ENCODE measurements around the gene CEP112.
"Not testable (repeated sequence)": the region's sequence is repeated elsewhere in the genome, so short reads cannot be mapped to it uniquely, and the experiment has no call there.

The CEP112 gene

GRCh38 chr17:66149562-66149961, 42.4 kb downstream of the CEP112 start:
- no peak for DNase-seq

GRCh38 chr17:66146394-66146793, 45.5 kb downstream of the CEP112 start:
- no peak for DNase-seq

GRCh38 chr17:66143657-66144282, 48.2 kb downstream of the CEP112 start:
- no peak for DNase-seq

- DNase-seq = no peak
Measured at GRCh38 chr17:66142428-66142827, 49.5 kb downstream of the CEP112 start.

GRCh38 chr17:66138120-66138519, 53.8 kb downstream of the CEP112 start:
- DNase-seq = no peak

GRCh38 chr17:66135896-66136295, 56.0 kb downstream of the CEP112 start:
- DNase-seq = no peak

GRCh38 chr17:66135219-66135618, 56.7 kb downstream of the CEP112 start:
- DNase-seq = no peak

- no peak for DNase-seq
Measured at GRCh38 chr17:66129759-66130158, 62.2 kb downstream of the CEP112 start.

GRCh38 chr17:66126231-66126630, 65.7 kb downstream of the CEP112 start:
- no peak for DNase-seq

GRCh38 chr17:66123163-66123562, 68.8 kb downstream of the CEP112 start:
- no peak for DNase-seq

- no peak for DNase-seq
Measured at GRCh38 chr17:66115246-66115645, 76.7 kb downstream of the CEP112 start.

- DNase-seq = no peak
Measured at GRCh38 chr17:66114609-66115008, 77.3 kb downstream of the CEP112 start.

- DNase-seq = no peak
Measured at GRCh38 chr17:66107731-66108130, 84.2 kb downstream of the CEP112 start.

- DNase-seq = no peak
Measured at GRCh38 chr17:66098040-66098439, 93.9 kb downstream of the CEP112 start.

- DNase-seq = no peak
Measured at GRCh38 chr17:66094727-66095126, 97.2 kb downstream of the CEP112 start.

- no peak for DNase-seq
Measured at GRCh38 chr17:66091445-66092080, 100.4 kb downstream of the CEP112 start.

GRCh38 chr17:66089764-66090163, 102.2 kb downstream of the CEP112 start:
- no peak for DNase-seq

GRCh38 chr17:66088173-66088572, 103.8 kb downstream of the CEP112 start:
- DNase-seq = no peak

GRCh38 chr17:66087073-66087472, 104.9 kb downstream of the CEP112 start:
- no peak for DNase-seq

- no peak for DNase-seq
Measured at GRCh38 chr17:66085221-66085620, 106.7 kb downstream of the CEP112 start.

- not testable (repeated sequence) for DNase-seq
Measured at GRCh38 chr17:66080670-66081069, 111.3 kb downstream of the CEP112 start.

- DNase-seq = no peak
Measured at GRCh38 chr17:66076546-66077190, 115.3 kb downstream of the CEP112 start.

- DNase-seq = no peak
Measured at GRCh38 chr17:66073384-66073783, 118.5 kb downstream of the CEP112 start.

GRCh38 chr17:66063686-66064085, 128.2 kb downstream of the CEP112 start:
- DNase-seq = no peak

Data from SHP77 (cell line).